Stimulated activated naive CD4-positive, alpha-beta T cell (primary cell): ENCODE results near the gene SGSM2.
"Not testable (repeated sequence)": the region's sequence is repeated elsewhere in the genome, so short reads cannot be mapped to it uniquely, and the experiment has no call there.

Experiments used
- DNase-seq, 6 experiments: peaks; one replicate each; lab custom pipeline; 2025; lab: John Stamatoyannopoulos, UW

Gene SGSM2

GRCh38 chr17:2336852-2337543 lies at the start of gene SGSM2:
TSS of gene SGSM2 (plus strand) at chr17:2337501. CDS start at chr17:2337689, 188 bp downstream.
- peak; percentile 58 to 77 (median 68) for DNase-seq

- no peak for DNase-seq
Observed at GRCh38 chr17:2289878-2290478, 47.3 kb upstream of the SGSM2 start.

GRCh38 chr17:2292100-2292499 lies 45.2 kb upstream of the SGSM2 start:
- DNase-seq = no peak

- DNase-seq = no peak
Observed at GRCh38 chr17:2295575-2295974, 41.7 kb upstream of the SGSM2 start.

GRCh38 chr17:2297023-2297422 lies 40.3 kb upstream of the SGSM2 start:
- no peak for DNase-seq

GRCh38 chr17:2299136-2299535 lies 38.2 kb upstream of the SGSM2 start:
- no peak for DNase-seq

- no peak for DNase-seq
Observed at GRCh38 chr17:2299756-2300155, 37.5 kb upstream of the SGSM2 start.

GRCh38 chr17:2302778-2303203 lies 34.5 kb upstream of the SGSM2 start:
- DNase-seq = peak in 2 of 6 experiments; percentile 42 to 58

GRCh38 chr17:2303204-2304188 lies 33.8 kb upstream of the SGSM2 start, which contains the start of the genes SMG6 and SRR:
TSS of gene SMG6 (minus strand) at chr17:2303785. CDS start at chr17:2303720, 65 bp downstream.
TSS of gene SRR (plus strand) at chr17:2303950. CDS start at chr17:2315561, 11,611 bp downstream.
- peak; percentile 91 to 97 (median 95) for DNase-seq

- DNase-seq = no peak
Observed at GRCh38 chr17:2304931-2305330, 32.4 kb upstream of the SGSM2 start.

GRCh38 chr17:2309338-2310154 lies 27.8 kb upstream of the SGSM2 start:
- no peak for DNase-seq

- no peak for DNase-seq
Observed at GRCh38 chr17:2312736-2313135, 24.6 kb upstream of the SGSM2 start.

- DNase-seq = not testable (repeated sequence)
Observed at GRCh38 chr17:2316916-2317205, 20.4 kb upstream of the SGSM2 start.

GRCh38 chr17:2317796-2318195 lies 19.5 kb upstream of the SGSM2 start:
- no peak for DNase-seq

GRCh38 chr17:2319051-2319450 lies 18.2 kb upstream of the SGSM2 start:
- DNase-seq = no peak

- DNase-seq = no peak
Observed at GRCh38 chr17:2321399-2321798, 15.9 kb upstream of the SGSM2 start.

- no peak for DNase-seq
Observed at GRCh38 chr17:2323629-2324314, 13.5 kb upstream of the SGSM2 start.

GRCh38 chr17:2331303-2331702 lies 6.0 kb upstream of the SGSM2 start:
- no peak for DNase-seq

GRCh38 chr17:2335726-2336214 lies 1.5 kb upstream of the SGSM2 start:
- DNase-seq = no peak

GRCh38 chr17:2336215-2336851 lies 968 bp upstream of the SGSM2 start, which contains the start of gene TSR1:
TSS of gene TSR1 (minus strand) at chr17:2336457. CDS start at chr17:2336427, 30 bp downstream.
- peak; percentile 78 to 90 (median 83) for DNase-seq
